HG03342 (cell line): Measurements from ENCODE around the gene PLAGL1.
"Not testable (repeated sequence)": the region's sequence is repeated elsewhere in the genome, so short reads cannot be mapped to it uniquely, and the experiment has no call there.

ENCODE experiments used
- ATAC-seq: cut with Tn5 transposase; IDR thresholded peaks from one replicate; pipeline ENCODE4 v1.9.1; 2021; ENCODE audit warnings: mild to moderate bottlenecking, moderate library complexity; ENCODE audit not compliant: unreplicated experiment

The PLAGL1 gene

GRCh38 chr6:144012534-144012933 lies 4.5 kb upstream of the PLAGL1 start:
- no peak for ATAC-seq

GRCh38 chr6:144009628-144010027 lies 1.6 kb upstream of the PLAGL1 start:
- not testable (repeated sequence) for ATAC-seq

- ATAC-seq: no peak
Observed at GRCh38 chr6:144008846-144009245, 787 bp upstream of the PLAGL1 start.

- peak; percentile 30 for ATAC-seq
Observed at GRCh38 chr6:144007478-144008119, 460 bp downstream of the PLAGL1 start.

- no peak for ATAC-seq
Observed at GRCh38 chr6:144006736-144007477, 1.2 kb downstream of the PLAGL1 start.

GRCh38 chr6:143999406-143999805 lies 8.7 kb downstream of the PLAGL1 start:
- ATAC-seq: no peak

GRCh38 chr6:143998686-143999085 lies 9.4 kb downstream of the PLAGL1 start:
- no peak for ATAC-seq

GRCh38 chr6:143993965-143994646 lies 14.0 kb downstream of the PLAGL1 start:
- ATAC-seq: no peak

GRCh38 chr6:143992285-143992684 lies 15.8 kb downstream of the PLAGL1 start:
- ATAC-seq: no peak

GRCh38 chr6:143986463-143987065 lies 21.5 kb downstream of the PLAGL1 start:
- no peak for ATAC-seq

- ATAC-seq: no peak
Observed at GRCh38 chr6:143984666-143985065, 23.4 kb downstream of the PLAGL1 start.

- ATAC-seq: no peak
Observed at GRCh38 chr6:143982968-143983367, 25.1 kb downstream of the PLAGL1 start.

- no peak for ATAC-seq
Observed at GRCh38 chr6:143980921-143981320, 27.1 kb downstream of the PLAGL1 start.

GRCh38 chr6:143976806-143977349 lies 31.2 kb downstream of the PLAGL1 start:
- no peak for ATAC-seq

GRCh38 chr6:143974089-143974488 lies 34.0 kb downstream of the PLAGL1 start:
- no peak for ATAC-seq

- no peak for ATAC-seq
Observed at GRCh38 chr6:143973097-143973966, 34.7 kb downstream of the PLAGL1 start.

- ATAC-seq: no peak
Observed at GRCh38 chr6:143971482-143972205, 36.4 kb downstream of the PLAGL1 start.

- ATAC-seq: no peak
Observed at GRCh38 chr6:143970456-143971218, 37.4 kb downstream of the PLAGL1 start.

- ATAC-seq: no peak
Observed at GRCh38 chr6:143969077-143969476, 39.0 kb downstream of the PLAGL1 start.
